HG03045 (cell line): Measurements from ENCODE around the gene SALL3.

ENCODE experiments used
- ATAC-seq: cut with Tn5 transposase; IDR thresholded peaks from one replicate; pipeline ENCODE4 v1.9.1; 2021; ENCODE audit warnings: mild to moderate bottlenecking, moderate library complexity; ENCODE audit not compliant: unreplicated experiment

The SALL3 gene

GRCh38 chr18:78999939-79000338 lies 20.3 kb downstream of the SALL3 start:
- no peak for ATAC-seq

- no peak for ATAC-seq
Observed at GRCh38 chr18:79000997-79001396, 21.4 kb downstream of the SALL3 start.

GRCh38 chr18:79005653-79006052 lies 26.0 kb downstream of the SALL3 start:
- no peak for ATAC-seq

GRCh38 chr18:79006106-79006795 lies 26.6 kb downstream of the SALL3 start:
- no peak for ATAC-seq

- ATAC-seq: no peak
Observed at GRCh38 chr18:79007440-79007839, 27.8 kb downstream of the SALL3 start.

- no peak for ATAC-seq
Observed at GRCh38 chr18:79008356-79008940, 28.8 kb downstream of the SALL3 start.

- no peak for ATAC-seq
Observed at GRCh38 chr18:79010802-79011201, 31.2 kb downstream of the SALL3 start.

GRCh38 chr18:79011300-79011870 lies 31.8 kb downstream of the SALL3 start:
- no peak for ATAC-seq

GRCh38 chr18:79013869-79014268 lies 34.3 kb downstream of the SALL3 start:
- no peak for ATAC-seq

- ATAC-seq: no peak
Observed at GRCh38 chr18:79018911-79019310, 39.3 kb downstream of the SALL3 start.

- no peak for ATAC-seq
Observed at GRCh38 chr18:79019881-79020280, 40.3 kb downstream of the SALL3 start.

GRCh38 chr18:79022603-79023002 lies 43.0 kb downstream of the SALL3 start:
- no peak for ATAC-seq

GRCh38 chr18:79026491-79026890 lies 46.9 kb downstream of the SALL3 start:
- no peak for ATAC-seq

- ATAC-seq: no peak
Observed at GRCh38 chr18:79030680-79031079, 51.1 kb downstream of the SALL3 start.

GRCh38 chr18:79042276-79042675 lies 62.7 kb downstream of the SALL3 start:
- ATAC-seq: no peak

GRCh38 chr18:79043288-79043687 lies 63.7 kb downstream of the SALL3 start:
- no peak for ATAC-seq

GRCh38 chr18:79046522-79046921 lies 66.9 kb downstream of the SALL3 start:
- no peak for ATAC-seq

- ATAC-seq: no peak
Observed at GRCh38 chr18:79047556-79048244, 68.1 kb downstream of the SALL3 start.

- no peak for ATAC-seq
Observed at GRCh38 chr18:79048245-79048632, 68.6 kb downstream of the SALL3 start.

GRCh38 chr18:79049506-79049905 lies 69.9 kb downstream of the SALL3 start:
- ATAC-seq: no peak
